ENCODE measurements around the gene AURKA.

AURKA gene

GRCh38 chr20:56437196-56437960 is 45.4 kb upstream of the AURKA start:
- Histone ChIP-seq H3K27ac (no peak overlapping the region), H3K4me1 (ENCODE audit: low read depth, poor library complexity, severe bottlenecking) (peaks cover 40% of the 10 kb centered on the region), H3K4me3 (IDR thresholded peaks at IDR 0.05; ENCODE audit: insufficient read depth, low read depth, low read length) (no peak overlapping the region), H3K9ac (no peak overlapping the region), H2AFZ (ENCODE audit: low read depth) (no peak overlapping the region), H4K20me1 (ENCODE audit: insufficient read depth) (no peaks in the 10 kb centered on the region), H3K4me2 (no peak overlapping the region), H3K27me3 (ENCODE audit: insufficient read depth, low read depth) (no peaks in the 10 kb centered on the region), H3K36me3 (ENCODE audit: insufficient read depth) (no peaks in the 10 kb centered on the region), H3K79me2 (ENCODE audit: insufficient read depth, low read depth) (no peaks in the 10 kb centered on the region)
- TF ChIP-seq CTCF (conservative IDR thresholded peaks at IDR 0.05; ENCODE audit: low read depth, low read length) = no peak

GRCh38 chr20:56433880-56434255 is 41.9 kb upstream of the AURKA start:
- no peaks in the 10 kb centered on the region for H4K20me1 ChIP-seq (ENCODE audit: insufficient read depth)
- no peaks in the 10 kb centered on the region for H3K36me3 ChIP-seq (ENCODE audit: insufficient read depth)
- H3K4me1 ChIP-seq (ENCODE audit: low read depth, poor library complexity, severe bottlenecking) = peaks cover 5% of the 10 kb centered on the region
- H3K79me2 ChIP-seq (ENCODE audit: insufficient read depth, low read depth) = no peaks in the 10 kb centered on the region
- H3K27ac ChIP-seq = no peak overlapping the region
- no peak overlapping the region for H2AFZ ChIP-seq (ENCODE audit: low read depth)
- no peak overlapping the region for H3K9ac ChIP-seq
- no peaks in the 10 kb centered on the region for H3K27me3 ChIP-seq (ENCODE audit: insufficient read depth, low read depth)
- TF ChIP-seq CTCF (conservative IDR thresholded peaks at IDR 0.05; ENCODE audit: low read depth, low read length) = no peak
- H3K4me3 ChIP-seq (IDR thresholded peaks at IDR 0.05; ENCODE audit: insufficient read depth, low read depth, low read length) = no peak overlapping the region
- no peak overlapping the region for H3K4me2 ChIP-seq

- no peak for TF ChIP-seq CTCF (conservative IDR thresholded peaks at IDR 0.05; ENCODE audit: low read depth, low read length)
These were observed 41.3 kb upstream of the AURKA start for GRCh38 chr20:56433221-56433879.

GRCh38 chr20:56431471-56431870 is 39.5 kb upstream of the AURKA start:
- Histone ChIP-seq H3K27me3 (ENCODE audit: insufficient read depth, low read depth) (no peaks in the 10 kb centered on the region), H3K36me3 (ENCODE audit: insufficient read depth) (no peaks in the 10 kb centered on the region), H3K4me3 (IDR thresholded peaks at IDR 0.05; ENCODE audit: insufficient read depth, low read depth, low read length) (no peak overlapping the region), H3K4me2 (no peak overlapping the region), H3K79me2 (ENCODE audit: insufficient read depth, low read depth) (no peaks in the 10 kb centered on the region), H3K4me1 (ENCODE audit: low read depth, poor library complexity, severe bottlenecking) (no peaks in the 10 kb centered on the region), H3K9ac (no peak overlapping the region), H2AFZ (ENCODE audit: low read depth) (no peak overlapping the region), H4K20me1 (ENCODE audit: insufficient read depth) (no peaks in the 10 kb centered on the region), H3K27ac (no peak overlapping the region)
- TF ChIP-seq CTCF (conservative IDR thresholded peaks at IDR 0.05; ENCODE audit: low read depth, low read length) = no peak

More at GRCh38 chr20:56433221-56433879, 41.3 kb upstream of the AURKA start:
- Histone ChIP-seq H3K27ac (no peak overlapping the region), H3K9ac (no peak overlapping the region), H3K4me2 (no peak overlapping the region), H3K4me3 (IDR thresholded peaks at IDR 0.05; ENCODE audit: insufficient read depth, low read depth, low read length) (no peak overlapping the region), H3K4me1 (ENCODE audit: low read depth, poor library complexity, severe bottlenecking) (peaks cover under 1% of the 10 kb centered on the region), H4K20me1 (ENCODE audit: insufficient read depth) (no peaks in the 10 kb centered on the region), H3K79me2 (ENCODE audit: insufficient read depth, low read depth) (no peaks in the 10 kb centered on the region), H3K36me3 (ENCODE audit: insufficient read depth) (no peaks in the 10 kb centered on the region), H3K27me3 (ENCODE audit: insufficient read depth, low read depth) (no peaks in the 10 kb centered on the region), H2AFZ (ENCODE audit: low read depth) (no peak overlapping the region)

All from KMS-11 (cell line).